Liver (tissue), 3 donors: ENCODE measurements around the gene ZFAND3.

Experiments used
- EGR1 ChIP-seq, 2 donors: IDR thresholded peaks; 2 replicates each; pipeline ENCODE4 v1.6.1; 2016 to 2018; ENCODE audit warnings: antibody characterized with exemption in 2 of 2, low read depth in 2 of 2
- FOXA1 ChIP-seq: IDR thresholded peaks from 2 replicates; pipeline ENCODE4 v1.6.1; 2016; ENCODE audit warnings: antibody characterized with exemption
- FOXA2 ChIP-seq: IDR thresholded peaks from 2 replicates; pipeline ENCODE4 v1.6.1; 2016; ENCODE audit warnings: antibody characterized with exemption
- GABPA ChIP-seq, 2 donors: IDR thresholded peaks in 1 of 2; conservative IDR thresholded peaks in 1 of 2; 2 replicates each; pipeline ENCODE4 v1.6.1; 2016; ENCODE audit warnings: antibody characterized with exemption in 2 of 2, mild to moderate bottlenecking in 1 of 2, moderate library complexity in 1 of 2
- HNF4A ChIP-seq, 2 donors: conservative IDR thresholded peaks; 2 replicates each; pipeline ENCODE4 v1.6.1; 2016; ENCODE audit warnings: antibody characterized with exemption in 2 of 2, mild to moderate bottlenecking in 2 of 2
- HNF4G ChIP-seq: IDR thresholded peaks from 2 replicates; pipeline ENCODE4 v1.6.1; 2016; ENCODE audit warnings: antibody characterized with exemption
- RAD21 ChIP-seq, 2 donors: IDR thresholded peaks; 2 replicates each; pipeline ENCODE4 v1.6.1; 2016; ENCODE audit warnings: antibody characterized with exemption in 2 of 2, mild to moderate bottlenecking in 2 of 2
- SP1 ChIP-seq: IDR thresholded peaks from 2 replicates; pipeline ENCODE4 v1.6.1; 2018; ENCODE audit warnings: antibody characterized with exemption, mild to moderate bottlenecking
- TAF1 ChIP-seq: conservative IDR thresholded peaks from 2 replicates; pipeline ENCODE4 v1.6.1; 2016; ENCODE audit warnings: antibody characterized with exemption, mild to moderate bottlenecking
- YY1 ChIP-seq: IDR thresholded peaks from 2 replicates; pipeline ENCODE4 v1.6.1; 2016; ENCODE audit warnings: antibody characterized with exemption, mild to moderate bottlenecking
- TF ChIP-seq, protein P1 (sequence below): fragments of 150-350 bp; IDR thresholded peaks from 2 replicates; pipeline ENCODE4 v1.5.1; 2017; ENCODE audit warnings: improper control_type of control experiment, low read depth, low read length; ENCODE audit not compliant: missing input control
- TF ChIP-seq, protein P2 (sequence below): IDR thresholded peaks from 2 replicates; pipeline ENCODE4 v1.6.1; 2016; ENCODE audit warnings: antibody characterized with exemption
- TF ChIP-seq, protein P3 (sequence below): IDR thresholded peaks from 2 replicates; pipeline ENCODE4 v1.6.1; 2016; ENCODE audit warnings: antibody characterized with exemption
- TF ChIP-seq, protein P4 (sequence below): IDR thresholded peaks from 2 replicates; pipeline ENCODE4 v1.6.1; 2016; ENCODE audit warnings: antibody characterized with exemption, mild to moderate bottlenecking
- donor health status: healthy.
- donor health status: healthy.

DNA sequence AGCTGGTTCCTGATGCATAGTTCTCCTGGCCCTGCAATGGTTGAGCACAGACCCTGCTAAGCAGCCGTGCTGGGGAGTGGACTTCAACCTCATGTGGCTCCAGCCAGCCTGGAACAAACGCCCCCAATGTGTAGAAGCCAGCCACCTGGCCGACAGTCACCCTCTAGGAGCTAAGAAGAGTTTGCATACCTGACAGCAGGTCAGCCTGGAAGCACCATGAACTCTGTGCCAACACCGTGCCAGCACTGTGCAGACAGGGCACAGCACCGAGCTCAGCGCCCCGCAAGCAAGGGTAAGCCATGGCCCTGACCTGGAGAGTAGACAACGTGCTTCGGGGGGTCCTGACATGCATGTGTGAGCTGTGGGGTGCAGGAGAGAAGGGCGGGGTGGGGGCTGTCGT lies 356.3 kb downstream of the ZFAND3 start:
- TF ChIP-seq, protein P1, sequence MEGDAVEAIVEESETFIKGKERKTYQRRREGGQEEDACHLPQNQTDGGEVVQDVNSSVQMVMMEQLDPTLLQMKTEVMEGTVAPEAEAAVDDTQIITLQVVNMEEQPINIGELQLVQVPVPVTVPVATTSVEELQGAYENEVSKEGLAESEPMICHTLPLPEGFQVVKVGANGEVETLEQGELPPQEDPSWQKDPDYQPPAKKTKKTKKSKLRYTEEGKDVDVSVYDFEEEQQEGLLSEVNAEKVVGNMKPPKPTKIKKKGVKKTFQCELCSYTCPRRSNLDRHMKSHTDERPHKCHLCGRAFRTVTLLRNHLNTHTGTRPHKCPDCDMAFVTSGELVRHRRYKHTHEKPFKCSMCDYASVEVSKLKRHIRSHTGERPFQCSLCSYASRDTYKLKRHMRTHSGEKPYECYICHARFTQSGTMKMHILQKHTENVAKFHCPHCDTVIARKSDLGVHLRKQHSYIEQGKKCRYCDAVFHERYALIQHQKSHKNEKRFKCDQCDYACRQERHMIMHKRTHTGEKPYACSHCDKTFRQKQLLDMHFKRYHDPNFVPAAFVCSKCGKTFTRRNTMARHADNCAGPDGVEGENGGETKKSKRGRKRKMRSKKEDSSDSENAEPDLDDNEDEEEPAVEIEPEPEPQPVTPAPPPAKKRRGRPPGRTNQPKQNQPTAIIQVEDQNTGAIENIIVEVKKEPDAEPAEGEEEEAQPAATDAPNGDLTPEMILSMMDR = no peak
- TF ChIP-seq FOXA1 (no peak), YY1 (no peak), HNF4A (conservative IDR thresholded peaks at IDR 0.05) (no peak), RAD21 (IDR thresholded peaks at IDR 0.05) (no peak), FOXA2 (no peak), EGR1 (IDR thresholded peaks at IDR 0.05; ENCODE audit: low read depth in 2 of 2) (no peak), SP1 (no peak), TAF1 (no peak), GABPA (IDR thresholded peaks at IDR 0.05 in 1 of 2, conservative IDR thresholded peaks at IDR 0.05 in 1 of 2) (no peak), HNF4G (no peak)
- TF ChIP-seq, protein P2, sequence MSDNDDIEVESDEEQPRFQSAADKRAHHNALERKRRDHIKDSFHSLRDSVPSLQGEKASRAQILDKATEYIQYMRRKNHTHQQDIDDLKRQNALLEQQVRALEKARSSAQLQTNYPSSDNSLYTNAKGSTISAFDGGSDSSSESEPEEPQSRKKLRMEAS = no peak
- TF ChIP-seq, protein P3, sequence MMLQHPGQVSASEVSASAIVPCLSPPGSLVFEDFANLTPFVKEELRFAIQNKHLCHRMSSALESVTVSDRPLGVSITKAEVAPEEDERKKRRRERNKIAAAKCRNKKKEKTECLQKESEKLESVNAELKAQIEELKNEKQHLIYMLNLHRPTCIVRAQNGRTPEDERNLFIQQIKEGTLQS = no peak
- TF ChIP-seq, protein P4, sequence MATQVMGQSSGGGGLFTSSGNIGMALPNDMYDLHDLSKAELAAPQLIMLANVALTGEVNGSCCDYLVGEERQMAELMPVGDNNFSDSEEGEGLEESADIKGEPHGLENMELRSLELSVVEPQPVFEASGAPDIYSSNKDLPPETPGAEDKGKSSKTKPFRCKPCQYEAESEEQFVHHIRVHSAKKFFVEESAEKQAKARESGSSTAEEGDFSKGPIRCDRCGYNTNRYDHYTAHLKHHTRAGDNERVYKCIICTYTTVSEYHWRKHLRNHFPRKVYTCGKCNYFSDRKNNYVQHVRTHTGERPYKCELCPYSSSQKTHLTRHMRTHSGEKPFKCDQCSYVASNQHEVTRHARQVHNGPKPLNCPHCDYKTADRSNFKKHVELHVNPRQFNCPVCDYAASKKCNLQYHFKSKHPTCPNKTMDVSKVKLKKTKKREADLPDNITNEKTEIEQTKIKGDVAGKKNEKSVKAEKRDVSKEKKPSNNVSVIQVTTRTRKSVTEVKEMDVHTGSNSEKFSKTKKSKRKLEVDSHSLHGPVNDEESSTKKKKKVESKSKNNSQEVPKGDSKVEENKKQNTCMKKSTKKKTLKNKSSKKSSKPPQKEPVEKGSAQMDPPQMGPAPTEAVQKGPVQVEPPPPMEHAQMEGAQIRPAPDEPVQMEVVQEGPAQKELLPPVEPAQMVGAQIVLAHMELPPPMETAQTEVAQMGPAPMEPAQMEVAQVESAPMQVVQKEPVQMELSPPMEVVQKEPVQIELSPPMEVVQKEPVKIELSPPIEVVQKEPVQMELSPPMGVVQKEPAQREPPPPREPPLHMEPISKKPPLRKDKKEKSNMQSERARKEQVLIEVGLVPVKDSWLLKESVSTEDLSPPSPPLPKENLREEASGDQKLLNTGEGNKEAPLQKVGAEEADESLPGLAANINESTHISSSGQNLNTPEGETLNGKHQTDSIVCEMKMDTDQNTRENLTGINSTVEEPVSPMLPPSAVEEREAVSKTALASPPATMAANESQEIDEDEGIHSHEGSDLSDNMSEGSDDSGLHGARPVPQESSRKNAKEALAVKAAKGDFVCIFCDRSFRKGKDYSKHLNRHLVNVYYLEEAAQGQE = no peak
